HG02588 (cell line): ENCODE measurements around the gene CPNE4.
"Not testable (repeated sequence)": the region's sequence is repeated elsewhere in the genome, so short reads cannot be mapped to it uniquely, and the experiment has no call there.

ENCODE experiments used
- ATAC-seq: cut with Tn5 transposase; IDR thresholded peaks from one replicate; pipeline ENCODE4 v1.9.1; 2021; ENCODE audit warnings: mild to moderate bottlenecking, moderate library complexity; ENCODE audit not compliant: unreplicated experiment

The CPNE4 gene

GRCh38 chr3:131963442-131963841, 71.4 kb downstream of the CPNE4 start:
- not testable (repeated sequence) for ATAC-seq

GRCh38 chr3:131962982-131963381, 71.8 kb downstream of the CPNE4 start:
- no peak for ATAC-seq

GRCh38 chr3:131960324-131960723, 74.5 kb downstream of the CPNE4 start:
- no peak for ATAC-seq

- ATAC-seq = no peak
These were observed 76.8 kb downstream of the CPNE4 start for GRCh38 chr3:131957980-131958379.

GRCh38 chr3:131957511-131957910, 77.3 kb downstream of the CPNE4 start:
- ATAC-seq = no peak

GRCh38 chr3:131948806-131949205, 86.0 kb downstream of the CPNE4 start:
- no peak for ATAC-seq

GRCh38 chr3:131944676-131945075, 90.1 kb downstream of the CPNE4 start:
- no peak for ATAC-seq

- no peak for ATAC-seq
These were observed 101.1 kb downstream of the CPNE4 start for GRCh38 chr3:131933665-131934064.

- ATAC-seq = no peak
These were observed 106.2 kb downstream of the CPNE4 start for GRCh38 chr3:131928593-131928992.

- no peak for ATAC-seq
These were observed 109.2 kb downstream of the CPNE4 start for GRCh38 chr3:131925571-131925970.

GRCh38 chr3:131922356-131922755, 112.5 kb downstream of the CPNE4 start:
- ATAC-seq = no peak

GRCh38 chr3:131917006-131917405, 117.8 kb downstream of the CPNE4 start:
- no peak for ATAC-seq

GRCh38 chr3:131914090-131914691, 120.6 kb downstream of the CPNE4 start:
- no peak for ATAC-seq

GRCh38 chr3:131912255-131912654, 122.6 kb downstream of the CPNE4 start:
- ATAC-seq = no peak

GRCh38 chr3:131907796-131908195, 127.0 kb downstream of the CPNE4 start:
- no peak for ATAC-seq

- no peak for ATAC-seq
These were observed 130.8 kb downstream of the CPNE4 start for GRCh38 chr3:131903988-131904415.

- no peak for ATAC-seq
These were observed 133.1 kb downstream of the CPNE4 start for GRCh38 chr3:131901686-131902085.

GRCh38 chr3:131900891-131901290, 133.9 kb downstream of the CPNE4 start:
- no peak for ATAC-seq

GRCh38 chr3:131899021-131899420, 135.8 kb downstream of the CPNE4 start:
- ATAC-seq = no peak

- ATAC-seq = no peak
These were observed 136.5 kb downstream of the CPNE4 start for GRCh38 chr3:131898346-131898745.

- no peak for ATAC-seq
These were observed 138.5 kb downstream of the CPNE4 start for GRCh38 chr3:131896285-131896684.

- ATAC-seq = no peak
These were observed 139.0 kb downstream of the CPNE4 start for GRCh38 chr3:131895766-131896165.

- ATAC-seq = no peak
These were observed 142.5 kb downstream of the CPNE4 start for GRCh38 chr3:131892331-131892730.
